ENCODE data around the gene ALDOA. TPM values are rescaled to one million over a fixed set of nuclear protein-coding genes. Genes with fewer than 3 reads are reported as not detected.

Gene ALDOA
- total RNA-seq, 4 donors from 2014 or later, result 175 to 905 (median 489) TPM

GRCh38 chr16:30085820-30086219, 20.3 kb downstream of the ALDOA start:
- Histone ChIP-seq H3K4me3 (no peak overlapping the region), H3K9me3 (no peaks in the 10 kb centered on the region), H3K36me3 (no peaks in the 10 kb centered on the region), H3K4me1 (no peaks in the 10 kb centered on the region), H3K27ac (peak overlapping the region; percentile 34 to 56), H3K27me3 (no peaks in the 10 kb centered on the region)
- TF ChIP-seq POLR2A (IDR thresholded peaks at IDR 0.05), result no peak
- TF ChIP-seq, protein P1, sequence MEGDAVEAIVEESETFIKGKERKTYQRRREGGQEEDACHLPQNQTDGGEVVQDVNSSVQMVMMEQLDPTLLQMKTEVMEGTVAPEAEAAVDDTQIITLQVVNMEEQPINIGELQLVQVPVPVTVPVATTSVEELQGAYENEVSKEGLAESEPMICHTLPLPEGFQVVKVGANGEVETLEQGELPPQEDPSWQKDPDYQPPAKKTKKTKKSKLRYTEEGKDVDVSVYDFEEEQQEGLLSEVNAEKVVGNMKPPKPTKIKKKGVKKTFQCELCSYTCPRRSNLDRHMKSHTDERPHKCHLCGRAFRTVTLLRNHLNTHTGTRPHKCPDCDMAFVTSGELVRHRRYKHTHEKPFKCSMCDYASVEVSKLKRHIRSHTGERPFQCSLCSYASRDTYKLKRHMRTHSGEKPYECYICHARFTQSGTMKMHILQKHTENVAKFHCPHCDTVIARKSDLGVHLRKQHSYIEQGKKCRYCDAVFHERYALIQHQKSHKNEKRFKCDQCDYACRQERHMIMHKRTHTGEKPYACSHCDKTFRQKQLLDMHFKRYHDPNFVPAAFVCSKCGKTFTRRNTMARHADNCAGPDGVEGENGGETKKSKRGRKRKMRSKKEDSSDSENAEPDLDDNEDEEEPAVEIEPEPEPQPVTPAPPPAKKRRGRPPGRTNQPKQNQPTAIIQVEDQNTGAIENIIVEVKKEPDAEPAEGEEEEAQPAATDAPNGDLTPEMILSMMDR (IDR thresholded peaks at IDR 0.05), result no peak
- intact Hi-C loops (cut with DNase I; ENCODE audit: low total_unique reads), result loop anchor here (5.0 kb wide), 1 partner anchor 49 kb away; no protein-coding TSS in a partner anchor
- DNase-seq, result no peak

DNA sequence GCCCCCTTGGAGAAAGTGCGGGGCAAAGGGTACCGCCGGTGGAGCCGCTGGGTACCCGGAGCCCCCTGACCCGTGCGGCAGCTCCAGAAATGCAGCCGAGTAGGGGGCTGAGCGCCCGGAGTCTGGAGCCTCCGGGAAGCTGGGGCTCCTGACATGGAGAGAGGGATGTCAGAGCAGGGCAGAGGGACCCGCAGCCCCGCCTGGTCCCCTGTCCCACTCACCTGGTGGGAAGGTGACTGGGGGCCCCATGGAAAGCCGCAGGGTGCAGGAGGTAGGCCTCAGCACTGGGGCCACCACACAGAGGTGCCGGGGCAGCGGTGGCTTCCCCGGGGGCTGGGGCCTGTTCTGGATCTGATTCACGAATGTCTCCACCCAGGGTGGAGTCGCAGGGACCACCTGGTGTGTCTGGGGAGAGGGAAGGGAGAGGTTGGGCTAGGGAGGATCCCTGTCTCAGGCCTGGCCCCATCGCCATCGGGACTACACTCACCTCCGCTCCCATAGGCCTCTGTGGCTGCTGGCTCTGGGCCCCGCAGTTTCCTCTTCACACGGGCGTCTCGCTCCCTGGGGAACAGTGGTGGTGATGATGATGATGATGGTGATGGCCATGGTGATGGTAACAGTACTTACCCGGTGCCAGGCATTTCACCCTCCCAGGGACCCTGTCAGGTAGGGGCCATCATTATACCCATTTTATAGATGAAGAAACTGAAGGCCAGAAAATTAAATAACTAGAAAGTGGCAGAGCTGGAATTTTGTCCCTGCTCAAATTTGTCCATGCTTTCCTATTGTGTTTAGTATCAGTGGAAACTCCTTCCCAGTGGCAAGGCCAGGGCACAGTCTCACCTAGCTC, 21.0 kb downstream of the ALDOA start:
- intact Hi-C loops (cut with DNase I; ENCODE audit: low total_unique reads), result loop anchor here (5.0 kb wide), 1 partner anchor 49 kb away; no protein-coding TSS in a partner anchor
- Histone ChIP-seq H3K9me3 (no peaks in the 10 kb centered on the region), H3K4me3 (no peak overlapping the region), H3K36me3 (no peaks in the 10 kb centered on the region), H3K27ac (no peak overlapping the region), H3K27me3 (no peaks in the 10 kb centered on the region), H3K4me1 (peaks cover 0 to 6% of the 10 kb centered on the region in 2 donors)
- TF ChIP-seq, protein P1 (IDR thresholded peaks at IDR 0.05), result no peak
- no peak for TF ChIP-seq POLR2A (IDR thresholded peaks at IDR 0.05)
- DNase-seq, result no peak

DNA sequence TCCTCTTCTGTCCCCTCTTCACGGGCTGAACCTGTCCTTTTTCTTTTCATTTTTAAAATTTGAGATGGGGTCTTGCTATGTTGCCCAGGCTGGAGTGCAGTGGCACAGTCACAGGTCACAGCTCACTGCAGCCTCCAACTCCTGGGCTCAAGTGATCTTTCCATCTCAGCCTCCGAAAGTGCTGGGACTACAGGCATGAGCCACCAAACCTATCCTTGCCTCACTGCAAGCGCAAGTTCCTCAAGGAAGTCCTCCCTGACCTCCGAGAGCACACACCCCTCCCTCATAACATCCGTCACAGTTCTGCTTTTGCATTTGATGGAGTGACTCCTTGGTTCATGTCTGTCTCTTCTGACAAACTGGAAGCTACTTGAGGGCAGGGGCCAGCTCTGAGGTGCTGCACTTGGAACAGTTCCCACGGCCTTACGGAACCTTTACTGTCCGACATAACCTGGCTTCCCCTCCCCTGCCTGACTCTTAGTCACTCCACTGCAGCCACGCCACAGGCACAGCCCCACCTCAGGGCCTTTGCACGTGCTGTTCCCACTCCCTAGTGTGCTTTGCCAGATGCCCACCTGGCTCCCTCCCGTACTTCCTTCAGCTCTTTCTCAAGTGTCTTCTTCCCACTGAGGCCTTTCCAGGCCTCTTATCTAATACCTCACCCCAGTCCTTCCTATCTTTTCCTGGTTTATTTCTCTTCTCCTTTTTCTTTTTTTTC, 21.8 kb downstream of the ALDOA start:
- TF ChIP-seq, protein P1 (IDR thresholded peaks at IDR 0.05), result no peak
- TF ChIP-seq POLR2A (IDR thresholded peaks at IDR 0.05), result no peak
- Histone ChIP-seq H3K4me3 (no peak overlapping the region), H3K27ac (no peak overlapping the region), H3K27me3 (no peaks in the 10 kb centered on the region), H3K4me1 (peaks cover 0 to 10% of the 10 kb centered on the region in 2 donors), H3K9me3 (no peaks in the 10 kb centered on the region), H3K36me3 (no peaks in the 10 kb centered on the region)
- no peak for DNase-seq
- intact Hi-C loops (cut with DNase I; ENCODE audit: low total_unique reads), result loop anchor here (5.0 kb wide), 1 partner anchor 50 kb away; no protein-coding TSS in a partner anchor

GRCh38 chr16:30088237-30088831, 22.8 kb downstream of the ALDOA start:
- H3K27me3 ChIP-seq, result no peaks in the 10 kb centered on the region
- DNase-seq, result no peak
- intact Hi-C loops (cut with DNase I; ENCODE audit: low total_unique reads), result loop anchor here (5.0 kb wide), 1 partner anchor 51 kb away; no protein-coding TSS in a partner anchor
- H3K36me3 ChIP-seq, result no peaks in the 10 kb centered on the region
- H3K4me3 ChIP-seq, result no peak overlapping the region
- TF ChIP-seq, protein P1 (IDR thresholded peaks at IDR 0.05), result no peak
- no peak for TF ChIP-seq POLR2A (IDR thresholded peaks at IDR 0.05)
- peaks cover 0 to 16% of the 10 kb centered on the region in 2 donors for H3K4me1 ChIP-seq
- H3K27ac ChIP-seq, result no peak overlapping the region
- H3K9me3 ChIP-seq, result no peaks in the 10 kb centered on the region

Measured in uterus (tissue), 4 donors.